Measurements from ENCODE around the gene S100A7A. TPM values are rescaled to one million over a fixed set of nuclear protein-coding genes. Genes with fewer than 3 reads are reported as not detected.

The S100A7A gene
- not detected for total RNA-seq
- not detected for polyA plus RNA-seq
- long read RNA-seq, donor 1 = 0 reads
- long read RNA-seq, donor 2 = 0 reads

- no peaks in the 10 kb centered on the region for H3K4me1 ChIP-seq
- H3K27ac ChIP-seq = no peak within 1 kb of the TSS
- WGBS, 5 donors = 60 to 73% (median 69%) methylated on average over 6 of the region's 6 CpGs
- H3K36me3 ChIP-seq = no peaks in the 10 kb centered on the region
- intact Hi-C loops (cut with DNase I; ENCODE audit: low total_unique reads) = no loop called here
- H3K4me3 ChIP-seq = no peak within 1 kb of the TSS
- DNase-seq = no peak
- TF ChIP-seq POLR2AphosphoS5 (IDR thresholded peaks at IDR 0.05) = no peak
- no peak for TF ChIP-seq POLR2A (IDR thresholded peaks at IDR 0.05)
- TF ChIP-seq CTCF (IDR thresholded peaks at IDR 0.05 in 8 of 11, conservative IDR thresholded peaks at IDR 0.05 in 3 of 11) = no peak
- peaks cover 0 to 37% (median 0%) of the 10 kb centered on the region in 7 donors for H3K27me3 ChIP-seq (replicated peaks in 1 of 7)
- H3K9me3 ChIP-seq = peaks cover 0 to 10% (median 3%) of the 10 kb centered on the region in 8 donors
Observed at GRCh38 chr1:153415850-153416570, at the start of gene S100A7A. Gene S100A7A, plus strand, starts transcription at chr1:153416520. Its CDS starts 1,563 bp downstream, at chr1:153418083.

GRCh38 chr1:153367090-153367489, 49.2 kb upstream of the S100A7A start:
- WGBS, 5 donors = 42 to 75% (median 60%) methylated on average over 2 of the region's 2 CpGs
- peak; percentile 7 for DNase-seq
- no peak for TF ChIP-seq POLR2AphosphoS5 (IDR thresholded peaks at IDR 0.05)
- no peak for TF ChIP-seq POLR2A (IDR thresholded peaks at IDR 0.05)
- TF ChIP-seq CTCF (IDR thresholded peaks at IDR 0.05 in 8 of 11, conservative IDR thresholded peaks at IDR 0.05 in 3 of 11) = no peak
- Histone ChIP-seq H3K27ac (peak overlapping the region in 7 of 8 donors; percentile 21 to 95 (median 77)), H3K4me3 (no peak overlapping the region), H3K36me3 (no peaks in the 10 kb centered on the region), H3K9me3 (no peaks in the 10 kb centered on the region), H3K4me1 (peaks cover 0 to 47% (median 3%) of the 10 kb centered on the region in 6 donors), H3K27me3 (replicated peaks in 1 of 7) (peaks cover 0 to 6% (median 0%) of the 10 kb centered on the region in 7 donors)
- intact Hi-C loops (cut with DNase I; ENCODE audit: low total_unique reads) = no loop called here

GRCh38 chr1:153368495-153368894, 47.8 kb upstream of the S100A7A start:
- intact Hi-C loops (cut with DNase I; ENCODE audit: low total_unique reads) = no loop called here
- H3K27me3 ChIP-seq (replicated peaks in 1 of 7) = peaks cover 0 to 6% (median 0%) of the 10 kb centered on the region in 7 donors
- H3K4me1 ChIP-seq = peaks cover 0 to 38% (median 0%) of the 10 kb centered on the region in 6 donors
- H3K36me3 ChIP-seq = no peaks in the 10 kb centered on the region
- H3K9me3 ChIP-seq = no peaks in the 10 kb centered on the region
- no peak overlapping the region for H3K4me3 ChIP-seq
- WGBS, 5 donors = 40 to 63% (median 51%) methylated on average over 2 of the region's 2 CpGs
- H3K27ac ChIP-seq = peak overlapping the region in 5 of 8 donors; percentile 33 to 95 (median 86)
- TF ChIP-seq POLR2A (IDR thresholded peaks at IDR 0.05) = no peak
- TF ChIP-seq CTCF (IDR thresholded peaks at IDR 0.05 in 8 of 11, conservative IDR thresholded peaks at IDR 0.05 in 3 of 11) = no peak
- TF ChIP-seq POLR2AphosphoS5 (IDR thresholded peaks at IDR 0.05) = no peak
- no peak for DNase-seq

- intact Hi-C loops (cut with DNase I; ENCODE audit: low total_unique reads) = no loop called here
- peaks cover 0 to 40% (median 0%) of the 10 kb centered on the region in 6 donors for H3K4me1 ChIP-seq
- H3K36me3 ChIP-seq = no peaks in the 10 kb centered on the region
- TF ChIP-seq CTCF (IDR thresholded peaks at IDR 0.05 in 8 of 11, conservative IDR thresholded peaks at IDR 0.05 in 3 of 11) = no peak
- no peak for TF ChIP-seq POLR2AphosphoS5 (IDR thresholded peaks at IDR 0.05)
- no peak for TF ChIP-seq POLR2A (IDR thresholded peaks at IDR 0.05)
- peak overlapping the region in 4 of 8 donors; percentile 71 to 95 (median 84) for H3K27ac ChIP-seq
- H3K9me3 ChIP-seq = no peaks in the 10 kb centered on the region
- no peak for DNase-seq
- H3K27me3 ChIP-seq (replicated peaks in 1 of 7) = peaks cover 0 to 14% (median 0%) of the 10 kb centered on the region in 7 donors
- H3K4me3 ChIP-seq = no peak overlapping the region
- WGBS, 5 donors = 73 to 87% (median 78%) methylated on average over 3 of the region's 3 CpGs
Observed at GRCh38 chr1:153370146-153370545, 46.2 kb upstream of the S100A7A start.
